ENCODE measurements around the gene EDN1.

- TF ChIP-seq POLR2AphosphoS5 (IDR thresholded peaks at IDR 0.05; ENCODE audit: borderline replicate concordance, low read depth, low read length): no peak
- no peak for TF ChIP-seq EZH2 (IDR thresholded peaks at IDR 0.05)
- no peak for TF ChIP-seq FOXP2 (optimal IDR thresholded peaks at IDR 0.05; ENCODE audit: control extremely low read depth, extremely low read length, insufficient read depth)
Measured at GRCh38 chr6:12328701-12329100, 38.5 kb downstream of the EDN1 start.

All from SK-N-MC (cell line).